Hematopoietic multipotent progenitor cell (in vitro differentiated cells): ENCODE measurements around the gene DNAAF5. TPM values are rescaled to one million over a fixed set of nuclear protein-coding genes. Genes with fewer than 3 reads are reported as not detected.

Experiments used
- DNase-seq, 3 donors: peaks; one replicate each; pipeline ENCODE4 v3.0.0-alpha.2; 2011 to 2015; ENCODE audit warnings: low read depth in 2 of 3, low spot score in 2 of 3
- total RNA-seq: library from RNA; depleted of rRNA; stranded (reverse); fragments of >200 nt; gene quantifications from one replicate; pipeline ENCODE4 v1.2.3, GENCODE V29; 2012

The DNAAF5 gene
- total RNA-seq, 1 donor: 46.0 TPM

DNA sequence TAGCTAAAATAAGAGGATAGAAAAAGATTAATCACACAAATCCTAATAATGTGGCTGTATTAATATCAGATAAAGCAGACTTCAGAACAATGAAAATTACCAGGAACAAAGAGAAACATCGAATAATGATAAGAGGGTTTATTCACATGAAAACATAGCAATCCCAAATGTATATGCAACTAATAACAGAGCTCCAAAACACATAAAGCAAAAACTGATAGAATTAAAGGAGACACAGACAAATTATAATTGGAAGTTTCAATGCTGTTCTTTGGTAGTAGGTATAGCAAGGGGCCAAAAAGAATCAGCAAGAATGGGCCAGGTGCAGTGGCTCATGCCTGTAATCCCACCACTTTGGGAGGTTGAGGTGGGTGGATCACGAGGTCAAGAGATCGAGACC, 23.4 kb upstream of the DNAAF5 start:
- DNase-seq: no peak

DNA sequence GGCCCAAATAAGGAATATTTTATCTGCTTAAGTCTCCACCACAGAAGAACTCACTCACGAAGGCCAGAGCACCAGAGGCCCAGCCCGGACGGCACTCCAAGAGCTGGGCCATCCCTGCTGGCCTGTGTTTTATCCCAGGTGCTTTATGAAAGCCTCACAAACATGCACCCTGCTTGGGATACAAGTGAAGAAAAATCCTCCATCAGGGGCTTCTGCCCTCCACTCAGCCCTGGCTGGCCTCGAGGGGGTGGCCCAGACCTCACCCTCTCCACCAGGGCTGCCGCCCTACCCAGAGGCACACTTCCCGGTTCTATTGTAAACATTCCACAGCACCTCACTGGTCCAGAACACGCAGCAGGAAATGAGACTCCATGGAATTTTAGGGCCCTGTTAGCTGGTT, 19.8 kb upstream of the DNAAF5 start:
- no peak for DNase-seq

DNA sequence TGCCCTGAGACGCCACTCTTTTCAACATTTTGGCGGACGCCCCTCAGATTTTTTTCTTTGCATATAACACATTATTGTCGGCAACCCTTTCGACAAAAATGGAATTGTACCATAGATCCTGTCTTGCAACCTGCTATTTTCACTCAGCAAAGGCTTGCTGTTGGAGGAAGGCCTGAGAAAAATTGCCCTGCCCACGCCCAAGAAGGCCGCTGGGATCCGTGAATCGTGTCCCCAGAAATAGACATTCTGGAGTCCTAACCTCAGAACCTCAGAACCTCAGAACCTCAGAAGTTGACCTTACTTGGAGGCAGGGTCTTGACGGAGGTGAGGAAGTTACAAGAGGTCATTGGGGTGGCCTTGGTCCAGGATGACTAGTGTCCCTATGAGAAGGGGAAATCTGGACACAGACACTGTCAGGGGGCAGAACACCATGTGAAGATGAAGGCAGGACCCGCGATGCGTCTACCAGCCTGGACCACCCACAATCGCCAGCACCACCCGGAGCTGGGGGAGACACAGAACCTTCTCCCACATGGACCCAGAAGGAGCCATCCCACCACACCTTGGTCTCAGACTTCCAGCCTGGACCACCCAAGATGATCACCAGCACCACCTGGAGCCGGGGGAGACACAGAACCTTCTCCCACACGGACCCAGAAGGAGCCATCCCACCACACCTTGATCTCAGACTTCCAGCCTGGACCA, 19.1 kb upstream of the DNAAF5 start:
- no peak for DNase-seq

DNA sequence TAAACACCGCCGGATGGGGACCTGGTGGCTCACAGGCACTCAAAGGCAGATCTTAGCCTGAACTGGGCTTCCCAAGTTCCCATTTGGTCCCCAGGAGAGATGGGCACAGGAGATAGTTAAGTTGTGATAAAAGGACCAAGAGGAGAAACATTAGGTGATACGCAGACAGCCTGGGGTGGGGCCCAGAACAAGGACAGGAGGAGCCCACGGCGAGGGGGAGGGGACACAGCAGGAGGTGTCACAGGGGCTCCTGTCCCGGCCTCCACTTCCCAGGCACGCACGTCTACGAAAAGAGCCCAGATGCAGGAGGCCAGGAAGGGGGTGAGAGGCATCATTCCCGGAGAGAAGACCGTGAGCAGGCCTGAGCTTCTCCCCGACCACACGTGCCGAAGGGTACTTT, 16.3 kb upstream of the DNAAF5 start:
- DNase-seq: no peak

DNA sequence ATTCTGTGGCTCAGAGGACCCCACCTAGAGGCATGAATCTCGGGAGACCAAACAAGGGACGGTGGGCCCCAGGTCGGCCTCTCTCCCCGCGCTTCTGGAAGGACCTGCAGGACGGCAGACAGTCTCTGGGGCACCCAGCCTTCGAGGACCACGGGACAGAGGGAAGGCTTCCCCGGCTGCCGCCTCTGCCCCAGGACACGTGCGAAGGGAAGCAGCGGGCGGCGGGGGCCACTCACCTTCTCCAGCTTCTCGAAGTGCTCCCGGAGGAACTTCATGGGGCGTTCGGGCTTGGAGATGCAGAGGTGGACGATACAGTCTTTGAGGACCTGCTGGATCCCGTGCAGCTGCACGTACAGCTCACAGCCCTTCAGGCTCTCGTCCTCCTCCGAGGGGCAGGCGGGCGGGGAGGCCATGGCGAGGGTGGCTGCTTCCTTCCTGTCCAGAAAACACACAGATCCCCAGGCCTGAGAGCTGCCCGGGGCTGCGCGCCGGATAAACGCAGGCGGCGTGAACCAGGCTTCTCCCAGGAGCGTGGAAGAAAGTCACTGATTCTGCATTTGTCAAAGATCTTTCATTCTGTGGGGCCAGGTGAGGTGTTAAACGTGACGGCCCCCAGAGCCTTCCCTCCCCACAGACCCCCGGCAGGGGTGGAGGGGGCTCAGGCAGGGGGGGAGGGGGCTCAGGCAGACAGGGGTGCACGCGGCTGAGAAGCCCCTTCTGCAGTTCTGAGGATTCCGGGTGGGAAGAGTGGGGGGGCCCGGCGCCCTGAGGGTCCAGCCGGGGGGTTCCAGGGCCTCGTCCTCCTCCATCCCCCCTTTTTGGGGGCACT, 15.2 kb upstream of the DNAAF5 start:
- DNase-seq: no peak

DNA sequence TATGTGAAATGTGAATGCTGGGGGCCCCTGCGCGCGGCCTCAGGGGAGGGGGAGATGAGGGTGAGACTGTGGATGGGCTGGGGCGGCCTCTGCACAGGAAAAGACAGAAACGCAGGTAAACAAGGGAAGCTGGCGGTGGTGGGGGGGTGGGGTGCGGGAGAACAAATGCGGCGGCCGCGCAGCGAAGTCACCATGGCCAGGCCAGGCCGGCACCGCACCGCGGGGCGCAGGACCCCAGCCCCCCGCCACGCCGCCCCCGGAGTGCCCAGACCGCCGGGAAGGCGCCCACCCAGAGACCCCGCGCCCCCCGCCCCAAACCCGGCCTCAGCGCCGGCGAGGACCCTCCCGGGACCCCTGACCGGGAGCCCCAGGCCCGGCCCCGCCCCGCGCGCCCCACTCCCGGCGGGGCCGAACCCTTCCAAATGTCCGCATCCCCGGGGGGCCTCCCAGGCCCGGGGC, 14.5 kb upstream of the DNAAF5 start:
- no peak for DNase-seq

DNA sequence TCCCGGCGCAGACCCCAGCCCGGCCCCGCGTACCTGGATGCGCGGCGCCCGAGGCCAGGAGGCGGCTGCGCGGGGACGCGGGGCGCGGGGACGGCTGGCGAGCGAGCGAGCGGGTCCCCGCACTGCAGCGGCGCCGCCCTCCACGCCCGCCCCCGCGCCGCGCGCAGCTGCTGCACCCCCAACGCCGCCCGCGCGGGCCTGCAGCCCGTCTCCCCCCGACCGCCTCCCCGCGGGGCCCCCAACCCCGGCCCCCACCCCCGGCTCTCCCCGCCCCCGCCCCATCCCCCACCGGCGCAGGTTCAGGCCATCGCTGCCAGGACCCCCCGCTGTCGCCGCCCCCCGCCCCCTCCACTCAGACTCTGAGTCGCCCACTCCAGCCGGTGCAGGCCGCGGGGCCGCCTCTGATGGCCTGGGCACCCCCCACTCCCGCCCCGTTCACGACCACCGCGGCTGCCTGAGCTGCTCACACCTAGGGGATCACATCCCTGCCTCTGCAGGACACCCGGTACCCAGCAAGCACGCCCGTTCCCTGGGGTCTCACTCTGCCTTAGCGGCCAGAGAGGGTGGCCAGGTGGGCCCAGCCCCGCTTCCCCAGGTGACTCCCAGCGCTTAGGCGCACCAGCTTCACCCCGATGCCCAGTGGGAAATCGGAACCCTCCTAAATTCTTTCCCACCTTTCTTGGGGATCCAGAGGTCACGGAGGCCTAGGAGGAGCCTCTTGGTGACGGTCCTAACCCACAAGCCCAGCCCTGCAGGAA, 13.9 kb upstream of the DNAAF5 start:
- DNase-seq: no peak

DNA sequence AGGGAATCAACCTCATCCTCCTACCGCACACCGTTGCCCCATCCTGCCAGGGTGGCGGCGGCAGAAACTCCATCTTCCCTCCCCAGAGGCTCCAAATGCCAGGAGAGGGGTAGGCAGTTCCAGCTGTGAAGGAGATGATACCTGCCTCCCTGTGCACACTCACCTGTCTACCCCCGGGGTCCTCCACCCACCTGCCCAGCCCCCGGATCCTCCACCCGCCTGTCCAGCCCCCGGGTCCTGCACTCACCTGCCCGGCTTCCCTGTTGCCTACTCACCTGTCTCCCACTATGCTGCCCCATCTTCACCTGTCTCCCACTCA, 13.4 kb upstream of the DNAAF5 start:
- no peak for DNase-seq

DNA sequence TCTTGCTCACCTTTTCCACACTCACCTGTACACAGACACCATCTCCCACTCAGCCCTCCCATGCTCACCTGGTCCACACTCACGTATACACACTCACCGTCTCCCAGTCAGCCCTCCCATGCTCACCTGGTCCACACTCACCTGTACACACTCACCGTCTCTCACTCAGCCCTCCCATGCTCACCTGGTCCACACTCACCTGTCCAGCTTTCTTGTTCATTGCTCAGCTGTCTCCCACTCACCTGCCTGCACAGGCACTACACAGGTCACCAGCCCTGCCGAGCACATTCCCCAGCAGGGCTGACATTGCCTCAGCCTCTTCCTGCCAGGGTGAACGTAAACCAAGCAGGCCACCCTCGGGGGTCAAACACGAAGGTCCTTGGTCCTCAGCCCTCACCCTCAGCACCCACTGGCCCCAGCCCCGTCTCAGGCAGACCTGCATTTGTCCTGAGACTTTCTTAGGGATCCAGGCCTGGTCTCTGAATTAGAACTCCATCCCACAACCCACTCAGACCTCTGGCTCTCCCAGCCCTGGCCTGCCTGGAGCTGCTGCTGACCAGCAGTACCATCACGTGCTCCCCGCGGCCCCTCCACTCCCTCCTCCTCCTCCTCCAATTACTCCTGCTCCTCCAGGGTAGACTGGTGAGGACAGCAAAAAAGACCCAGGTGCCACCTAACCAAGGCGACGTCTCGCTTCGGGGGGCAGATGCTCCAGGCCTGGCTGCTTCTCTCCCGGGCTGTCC, 12.8 kb upstream of the DNAAF5 start:
- DNase-seq: no peak

DNA sequence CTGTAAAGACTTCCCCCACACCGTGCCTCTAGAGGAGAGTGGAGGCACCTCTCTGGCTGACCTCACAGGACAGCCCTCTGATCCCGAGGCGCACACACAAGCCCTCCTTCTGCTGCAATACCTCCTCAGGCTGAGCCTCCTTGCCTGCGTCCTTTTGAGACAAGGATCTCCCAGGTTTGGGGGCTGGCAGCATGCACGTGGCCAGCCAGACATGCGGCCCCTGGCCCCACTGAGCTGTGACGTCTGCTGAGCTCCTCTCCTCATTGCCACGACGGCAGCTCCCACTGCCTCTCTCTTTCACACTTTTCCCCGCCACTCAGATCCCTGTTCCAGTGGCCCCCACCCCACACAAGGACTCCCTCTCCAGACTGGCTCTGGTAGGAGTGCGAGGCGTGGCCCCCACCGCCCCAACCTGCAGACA, 12.2 kb upstream of the DNAAF5 start:
- no peak for DNase-seq

DNA sequence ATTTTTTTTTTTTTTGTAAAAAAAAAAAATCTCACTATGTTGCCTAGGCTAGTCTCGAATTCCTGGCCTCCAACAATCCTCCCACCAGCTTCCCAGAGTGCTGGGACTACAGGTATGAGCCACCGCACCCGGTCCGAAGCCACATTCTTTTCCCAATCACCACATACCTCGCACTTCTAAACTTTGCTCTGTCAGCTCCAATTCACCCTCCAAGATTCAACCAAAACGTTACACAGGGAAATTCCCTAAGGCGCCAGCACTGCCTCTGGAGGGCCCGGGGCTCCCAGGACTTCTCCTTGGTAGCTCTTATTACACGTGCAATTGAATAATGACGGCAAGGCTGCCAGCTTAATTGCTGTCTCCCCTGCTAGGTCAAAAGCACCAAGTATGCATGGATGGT, 10.3 kb upstream of the DNAAF5 start:
- DNase-seq: no peak

DNA sequence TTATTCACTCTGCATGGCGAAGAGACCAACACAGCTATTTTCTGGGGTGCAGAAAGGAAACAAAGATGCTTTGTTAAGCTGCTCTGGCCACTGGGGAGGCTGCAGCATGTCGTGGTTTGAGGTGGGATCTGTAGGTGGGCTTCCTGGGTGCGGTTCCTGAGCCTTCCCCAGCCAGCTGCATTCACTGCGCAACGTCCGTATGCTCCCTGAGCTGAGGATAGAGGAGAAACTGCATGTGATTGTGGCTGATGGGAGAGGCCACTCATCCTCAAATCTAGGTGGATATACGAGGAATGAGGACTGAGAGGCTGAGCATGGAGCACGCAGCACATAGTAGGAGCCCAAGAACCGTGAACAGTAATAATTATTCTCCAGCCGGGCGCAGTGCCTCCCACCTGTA, 9.9 kb upstream of the DNAAF5 start:
- no peak for DNase-seq

DNA sequence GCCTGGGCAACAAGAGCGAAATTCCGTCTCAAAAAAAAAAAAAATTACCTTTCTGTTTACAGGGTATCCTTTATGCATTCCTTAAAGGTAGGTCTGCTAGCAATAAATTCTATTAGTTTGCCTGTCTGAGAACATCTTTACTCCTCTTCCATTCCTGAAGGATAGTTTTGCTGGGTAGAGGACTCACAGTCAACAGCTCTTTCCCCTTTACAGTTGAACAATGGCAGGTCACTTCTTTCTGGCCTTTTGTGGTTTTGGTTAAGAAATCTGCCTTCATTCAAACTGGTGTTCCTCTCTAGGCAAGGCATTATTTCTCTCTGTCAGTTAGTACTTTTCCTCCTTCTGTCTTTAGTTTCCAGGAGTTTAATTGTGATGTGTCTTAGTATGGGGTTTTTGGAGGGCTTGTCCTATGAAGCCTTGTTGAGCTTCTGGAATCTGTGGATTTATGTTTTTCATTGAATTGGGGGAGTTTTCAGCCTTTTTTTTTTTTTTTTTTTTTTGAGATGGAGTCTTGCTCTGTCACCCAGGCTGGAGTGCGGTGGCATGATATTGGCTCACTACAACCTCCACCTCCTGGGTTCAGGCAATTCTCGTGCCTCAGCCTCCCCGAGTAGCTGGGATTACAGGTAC, 4.8 kb upstream of the DNAAF5 start:
- DNase-seq: no peak

DNA sequence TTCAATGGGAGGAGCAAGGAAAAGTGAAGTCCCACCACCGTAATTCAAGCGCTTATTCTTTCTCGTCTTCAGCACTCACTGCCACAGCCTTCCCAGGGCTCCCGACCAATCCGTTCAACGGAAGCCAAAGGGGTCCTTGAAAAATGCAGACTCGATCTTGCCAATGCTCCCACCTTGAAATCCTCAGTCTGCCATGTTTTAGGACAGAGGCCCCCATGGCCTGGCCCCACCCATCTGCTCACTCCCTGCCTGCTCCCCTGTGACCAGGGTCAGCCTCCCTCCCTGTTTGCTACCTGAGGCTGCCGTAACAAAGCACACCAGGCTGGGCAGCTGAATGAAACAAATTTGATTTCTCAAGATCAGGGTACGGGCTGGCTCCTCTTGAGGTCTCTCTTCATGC, 3.0 kb upstream of the DNAAF5 start:
- no peak for DNase-seq

DNA sequence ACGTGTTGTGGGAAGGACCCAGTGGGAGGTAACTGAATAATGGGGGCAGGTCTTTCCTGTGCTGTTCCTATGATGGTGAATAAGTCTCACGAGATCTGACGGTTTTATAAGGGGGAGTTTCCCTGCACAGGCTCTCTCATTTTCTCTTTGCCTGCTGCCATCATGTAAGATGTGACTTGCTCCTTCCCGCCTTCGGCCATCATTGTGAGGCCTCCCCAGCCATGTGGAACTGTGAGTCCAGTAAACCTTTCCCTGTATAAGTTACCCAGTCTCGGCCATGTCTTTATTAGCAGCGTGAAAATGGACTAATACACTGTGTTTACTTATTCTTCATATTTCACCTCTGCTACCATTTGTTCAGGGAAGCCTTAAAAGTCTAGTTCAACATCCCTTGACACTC, 2.2 kb upstream of the DNAAF5 start:
- no peak for DNase-seq

DNA sequence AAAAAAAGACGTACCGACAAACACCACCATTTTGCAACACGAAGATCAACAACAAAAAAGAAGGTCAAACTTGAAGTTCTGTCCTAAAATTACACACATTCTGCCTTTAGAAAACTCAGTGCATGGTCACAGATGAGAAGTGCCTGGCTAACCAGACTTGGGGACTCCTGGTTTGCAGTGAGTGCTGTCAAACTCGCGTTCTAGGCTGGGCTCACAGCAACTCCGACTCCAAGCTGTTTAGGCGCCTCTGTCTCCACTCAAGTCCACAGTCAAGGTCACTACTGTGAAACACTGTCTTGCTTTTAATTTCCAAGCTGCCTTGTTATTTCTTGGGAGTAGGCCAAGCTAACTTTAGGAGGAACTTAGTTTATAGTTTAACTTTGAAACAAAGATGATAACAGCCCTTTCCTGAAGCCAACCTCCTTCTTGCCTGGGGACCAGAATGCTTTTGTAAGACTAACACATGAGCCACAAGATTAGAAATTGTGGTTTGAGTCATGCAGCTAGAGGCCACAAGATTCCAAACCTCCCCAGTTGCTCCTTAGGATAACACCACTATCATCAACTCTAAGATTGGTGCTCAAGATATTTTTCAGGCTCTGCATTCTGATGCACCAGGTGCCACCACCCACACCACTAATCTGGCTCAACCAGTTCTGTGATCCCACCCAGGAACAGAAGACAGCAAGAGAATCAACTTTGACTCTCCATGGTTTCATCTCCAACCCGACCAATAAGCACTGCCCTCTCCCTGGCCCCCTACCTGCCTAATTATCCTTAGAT, 1.1 kb upstream of the DNAAF5 start:
- no peak for DNase-seq

DNA sequence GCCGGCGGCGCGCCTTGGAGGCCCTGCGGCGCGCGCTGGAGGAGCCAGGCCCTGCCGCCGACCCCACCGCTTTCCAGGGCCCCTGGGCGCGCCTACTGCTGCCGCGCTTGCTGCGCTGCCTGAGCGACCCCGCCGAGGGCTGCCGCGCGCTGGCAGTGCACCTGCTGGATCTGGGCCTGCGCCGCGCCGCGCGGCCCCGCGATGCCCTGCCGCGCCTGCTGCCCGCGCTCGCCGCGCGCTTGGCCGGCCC, 280 bp downstream of the DNAAF5 start:
- no peak for DNase-seq

DNA sequence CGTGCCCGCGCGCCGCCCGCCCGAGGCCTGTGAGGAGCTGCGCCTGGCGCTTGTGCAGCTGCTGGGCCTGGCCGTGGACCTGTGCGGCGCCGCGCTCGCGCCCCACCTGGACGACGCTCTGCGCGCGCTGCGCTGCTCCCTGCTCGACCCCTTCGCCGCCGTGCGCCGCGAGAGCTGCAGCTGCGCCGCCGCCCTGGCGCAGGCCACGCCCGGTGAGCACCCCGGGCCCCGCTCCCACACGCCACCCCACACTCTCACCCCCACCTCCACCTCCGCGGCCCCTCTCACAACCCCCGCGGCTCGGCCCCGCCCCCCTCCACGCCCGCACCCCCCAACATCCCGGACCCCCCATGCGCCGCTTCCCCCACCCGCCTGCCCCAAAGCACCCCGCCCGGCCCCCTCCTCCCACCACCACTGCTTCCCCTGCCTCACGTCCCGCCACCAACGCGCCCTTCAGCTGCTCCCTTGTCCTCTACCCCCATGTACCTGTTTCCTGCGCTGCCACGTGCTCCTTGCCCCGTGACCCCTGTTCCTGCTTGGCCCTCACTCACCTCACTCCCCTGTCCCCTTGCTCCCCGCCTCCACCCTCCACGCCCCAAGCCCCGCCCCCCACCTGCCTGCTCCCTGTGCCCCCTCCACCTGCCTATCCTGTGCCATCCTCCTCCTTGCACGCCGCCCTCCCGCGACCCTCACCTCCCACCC, 756 bp downstream of the DNAAF5 start, which contains the start of gene PRKAR1B:
Gene PRKAR1B, minus strand, starts transcription at position 178 of the 702 bp plus-strand sequence. CDS start 15,776 bp downstream, outside the sequence.
- DNase-seq: peak in 1 of 3 donors; percentile 13

DNA sequence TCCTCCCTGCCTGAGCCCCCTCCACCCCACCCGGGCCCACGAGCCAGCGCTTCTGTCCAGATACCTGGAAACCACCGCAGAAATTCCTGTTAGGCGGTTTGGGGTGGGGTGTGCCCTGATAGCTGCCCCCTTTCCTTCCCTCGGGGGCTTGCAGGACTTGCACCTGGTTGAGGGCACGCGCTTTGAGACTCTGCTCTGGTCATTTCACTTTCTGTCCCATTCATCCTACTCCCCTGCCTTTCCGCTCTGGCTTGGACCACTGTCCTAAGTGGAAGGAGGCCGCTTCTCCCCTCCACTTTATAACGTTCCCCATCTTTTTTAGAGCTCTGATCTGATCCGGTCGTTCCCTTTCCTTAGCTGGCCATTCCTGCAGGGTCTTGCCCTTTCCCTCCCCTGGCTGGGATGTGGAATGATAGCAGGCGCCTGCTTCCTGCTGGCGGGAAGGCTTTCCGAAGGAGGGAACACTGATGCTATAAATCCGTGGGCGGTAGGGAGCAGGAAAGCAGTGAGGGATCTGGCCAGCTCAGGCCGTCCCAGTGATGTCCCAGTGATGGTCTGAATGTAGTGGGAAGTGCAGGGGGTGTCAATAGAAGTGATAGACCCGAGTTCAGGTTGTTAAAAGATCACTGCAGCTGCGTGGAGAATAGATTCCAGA, 1.4 kb downstream of the DNAAF5 start:
- DNase-seq: no peak
